Measurements from ENCODE around the gene ZXDC. TPM values are rescaled to one million over a fixed set of nuclear protein-coding genes. Genes with fewer than 3 reads are reported as not detected.

ZXDC gene
- total RNA-seq, 4 donors from 2014 or later = 54.0 to 77.4 (median 68.0) TPM

- WGBS, 2 donors = 60 to 79% methylated on average over 7 to 9 of the region's 10 CpGs
- H3K4me1 ChIP-seq = peaks cover 0 to 6% (median 0%) of the 10 kb centered on the region in 4 donors
These were observed 23.2 kb upstream of the ZXDC start for GRCh38 chr3:126498929-126499328.

GRCh38 chr3:126498461-126498860 is 22.8 kb upstream of the ZXDC start:
- Histone ChIP-seq H3K36me3 (no peaks in the 10 kb centered on the region), H3K4me1 (peaks cover 0 to 6% (median 0%) of the 10 kb centered on the region in 4 donors), H3K4me3 (no peak overlapping the region), H3K9me3 (no peaks in the 10 kb centered on the region), H3K27ac (no peak overlapping the region), H3K27me3 (no peaks in the 10 kb centered on the region)
- no peak for DNase-seq (ENCODE audit: low spot score in 2 of 2)
- WGBS, 2 donors = 87% methylated on average over 4 of the region's 4 CpGs
- TF ChIP-seq EP300 (IDR thresholded peaks at IDR 0.05) (no peak), POLR2A (IDR thresholded peaks at IDR 0.05) (no peak)
- TF ChIP-seq, protein P1, sequence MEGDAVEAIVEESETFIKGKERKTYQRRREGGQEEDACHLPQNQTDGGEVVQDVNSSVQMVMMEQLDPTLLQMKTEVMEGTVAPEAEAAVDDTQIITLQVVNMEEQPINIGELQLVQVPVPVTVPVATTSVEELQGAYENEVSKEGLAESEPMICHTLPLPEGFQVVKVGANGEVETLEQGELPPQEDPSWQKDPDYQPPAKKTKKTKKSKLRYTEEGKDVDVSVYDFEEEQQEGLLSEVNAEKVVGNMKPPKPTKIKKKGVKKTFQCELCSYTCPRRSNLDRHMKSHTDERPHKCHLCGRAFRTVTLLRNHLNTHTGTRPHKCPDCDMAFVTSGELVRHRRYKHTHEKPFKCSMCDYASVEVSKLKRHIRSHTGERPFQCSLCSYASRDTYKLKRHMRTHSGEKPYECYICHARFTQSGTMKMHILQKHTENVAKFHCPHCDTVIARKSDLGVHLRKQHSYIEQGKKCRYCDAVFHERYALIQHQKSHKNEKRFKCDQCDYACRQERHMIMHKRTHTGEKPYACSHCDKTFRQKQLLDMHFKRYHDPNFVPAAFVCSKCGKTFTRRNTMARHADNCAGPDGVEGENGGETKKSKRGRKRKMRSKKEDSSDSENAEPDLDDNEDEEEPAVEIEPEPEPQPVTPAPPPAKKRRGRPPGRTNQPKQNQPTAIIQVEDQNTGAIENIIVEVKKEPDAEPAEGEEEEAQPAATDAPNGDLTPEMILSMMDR (IDR thresholded peaks at IDR 0.05) = no peak

More at GRCh38 chr3:126498929-126499328, 23.2 kb upstream of the ZXDC start:
- no peak for DNase-seq (ENCODE audit: low spot score in 2 of 2)
- Histone ChIP-seq H3K27me3 (no peaks in the 10 kb centered on the region), H3K27ac (no peak overlapping the region), H3K9me3 (no peaks in the 10 kb centered on the region), H3K36me3 (no peaks in the 10 kb centered on the region), H3K4me3 (no peak overlapping the region)
- TF ChIP-seq, protein P1 (IDR thresholded peaks at IDR 0.05) = no peak
- TF ChIP-seq EP300 (IDR thresholded peaks at IDR 0.05) (no peak), POLR2A (IDR thresholded peaks at IDR 0.05) (no peak)

GRCh38 chr3:126497956-126498355 is 22.3 kb upstream of the ZXDC start:
- Histone ChIP-seq H3K27me3 (no peaks in the 10 kb centered on the region), H3K4me1 (peaks cover 0 to 6% (median 0%) of the 10 kb centered on the region in 4 donors), H3K9me3 (no peaks in the 10 kb centered on the region), H3K4me3 (no peak overlapping the region), H3K27ac (no peak overlapping the region), H3K36me3 (no peaks in the 10 kb centered on the region)
- 94 to 100% methylated on average over 3 to 6 of the region's 6 CpGs for WGBS, 2 donors
- DNase-seq (ENCODE audit: low spot score in 2 of 2) = no peak
- no peak for TF ChIP-seq EP300 (IDR thresholded peaks at IDR 0.05)

DNA sequence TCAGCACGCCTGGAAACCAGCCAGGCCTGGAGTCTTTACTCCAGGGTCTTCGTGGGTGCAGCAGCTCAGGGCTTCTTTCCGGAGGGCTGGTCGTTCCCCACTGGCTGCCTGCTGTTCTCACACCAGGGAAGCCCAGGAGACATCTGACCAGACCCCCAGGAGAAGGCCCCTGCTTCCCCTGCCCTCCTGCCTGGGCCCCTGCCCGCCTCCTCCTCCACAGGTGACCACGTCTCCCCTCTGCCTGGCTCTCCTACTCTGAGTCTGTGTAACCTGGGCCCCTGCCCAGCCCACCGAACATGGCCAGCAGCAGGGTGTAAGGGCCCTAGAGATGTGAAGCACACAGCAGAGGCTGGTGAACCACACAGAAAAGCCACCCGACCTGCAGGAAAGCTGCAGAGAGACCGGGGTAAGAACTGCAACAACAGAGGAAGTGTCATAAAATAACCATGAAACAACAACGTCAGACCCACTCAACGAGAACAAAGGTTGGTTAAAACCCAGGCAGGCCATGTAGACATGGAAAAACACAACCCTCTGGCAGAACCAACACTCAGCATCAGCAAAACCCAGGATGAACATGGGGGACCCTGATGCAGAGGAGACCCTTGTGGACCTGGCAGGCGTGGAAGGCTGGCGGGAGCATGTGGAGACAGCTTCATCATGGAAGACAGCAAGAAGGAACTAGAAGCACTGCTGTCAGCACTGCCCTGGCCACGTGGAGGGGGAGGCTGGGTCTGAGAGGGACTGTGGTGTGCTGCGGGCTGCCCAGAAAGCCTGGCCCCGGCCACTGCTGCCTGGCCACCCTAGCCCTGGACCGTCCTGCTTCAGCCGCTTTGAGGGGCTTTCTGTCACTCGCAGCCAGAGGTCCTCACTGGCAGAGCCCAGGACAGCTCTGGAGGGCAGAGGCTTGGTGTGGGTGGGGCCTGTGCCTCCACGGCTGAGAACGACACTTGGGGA is 21.5 kb upstream of the ZXDC start:
- H3K36me3 ChIP-seq = no peaks in the 10 kb centered on the region
- peaks cover 0 to 6% (median 0%) of the 10 kb centered on the region in 4 donors for H3K4me1 ChIP-seq
- no peaks in the 10 kb centered on the region for H3K9me3 ChIP-seq
- DNase-seq (ENCODE audit: low spot score in 2 of 2) = no peak
- WGBS, 2 donors = 61 to 63% methylated on average over 17 to 20 of the region's 21 CpGs
- H3K27ac ChIP-seq = no peak overlapping the region
- no peaks in the 10 kb centered on the region for H3K27me3 ChIP-seq
- no peak overlapping the region for H3K4me3 ChIP-seq
- TF ChIP-seq EP300 (IDR thresholded peaks at IDR 0.05) (no peak), POLR2A (IDR thresholded peaks at IDR 0.05) (no peak)
- TF ChIP-seq, protein P1 (IDR thresholded peaks at IDR 0.05) = no peak

DNA sequence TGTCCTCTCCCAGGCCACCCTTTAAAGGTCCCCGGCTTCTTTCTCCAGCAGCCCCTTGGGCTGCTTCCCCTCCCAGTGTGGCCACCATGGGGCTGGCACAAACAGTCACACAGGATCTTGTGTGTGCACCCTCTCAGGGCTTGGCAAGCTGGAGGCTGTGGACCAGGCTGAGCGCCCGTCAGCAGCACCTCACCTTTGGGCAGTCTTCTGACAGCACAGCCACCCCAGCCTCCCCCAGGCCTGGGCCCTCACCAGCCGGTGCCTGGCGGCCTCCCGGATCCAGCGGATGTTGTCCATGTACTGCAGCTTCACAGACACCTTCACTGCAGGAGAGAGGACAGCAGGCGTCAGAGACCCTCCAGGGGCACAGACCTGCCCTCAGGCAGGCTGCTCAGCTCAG is 20.1 kb upstream of the ZXDC start:
- WGBS, 2 donors = 85 to 93% methylated on average over 3 to 8 of the region's 8 CpGs
- no peaks in the 10 kb centered on the region for H3K9me3 ChIP-seq
- no peaks in the 10 kb centered on the region for H3K27me3 ChIP-seq
- DNase-seq (ENCODE audit: low spot score in 2 of 2) = no peak
- H3K4me3 ChIP-seq = no peak overlapping the region
- TF ChIP-seq POLR2A (IDR thresholded peaks at IDR 0.05) (no peak), EP300 (IDR thresholded peaks at IDR 0.05) (no peak)
- TF ChIP-seq, protein P1 (IDR thresholded peaks at IDR 0.05) = no peak
- H3K36me3 ChIP-seq = no peaks in the 10 kb centered on the region
- no peak overlapping the region for H3K27ac ChIP-seq
- H3K4me1 ChIP-seq = peaks cover 0 to 6% (median 0%) of the 10 kb centered on the region in 4 donors

All from tibial nerve (tissue), 4 donors.